GM18909 (cell line): ENCODE results near the gene PIKFYVE.
"Not testable (repeated sequence)": the region's sequence is repeated elsewhere in the genome, so short reads cannot be mapped to it uniquely, and the experiment has no call there.

Source experiments
- ATAC-seq: cut with Tn5 transposase; IDR thresholded peaks from one replicate; pipeline ENCODE4 v1.9.1; 2021; ENCODE audit warnings: mild to moderate bottlenecking; ENCODE audit not compliant: unreplicated experiment, poor library complexity

The PIKFYVE gene

GRCh38 chr2:208254871-208255556 is 11.0 kb upstream of the PIKFYVE start, which contains the start of gene IDH1:
Gene IDH1, minus strand, starts transcription at chr2:208255071. Its CDS starts 3,520 bp downstream, at chr2:208251551.
- ATAC-seq = peak; percentile 78

GRCh38 chr2:208255557-208256106 is 10.4 kb upstream of the PIKFYVE start:
- peak; percentile 24 for ATAC-seq

GRCh38 chr2:208256192-208256782 is 9.8 kb upstream of the PIKFYVE start:
- no peak for ATAC-seq

- ATAC-seq = not testable (repeated sequence)
Measured at GRCh38 chr2:208256849-208257813, 8.9 kb upstream of the PIKFYVE start.

GRCh38 chr2:208265371-208265800 is 669 bp upstream of the PIKFYVE start:
- ATAC-seq = peak; percentile 34

- peak; percentile 8 for ATAC-seq
Measured at GRCh38 chr2:208266553-208266893, 468 bp downstream of the PIKFYVE start.

- ATAC-seq = no peak
Measured at GRCh38 chr2:208266936-208267335, 881 bp downstream of the PIKFYVE start.

- ATAC-seq = not testable (repeated sequence)
Measured at GRCh38 chr2:208267526-208267925, 1.5 kb downstream of the PIKFYVE start.

- no peak for ATAC-seq
Measured at GRCh38 chr2:208268156-208268952, 2.3 kb downstream of the PIKFYVE start.

GRCh38 chr2:208269091-208269490 is 3.0 kb downstream of the PIKFYVE start:
- ATAC-seq = no peak

- no peak for ATAC-seq
Measured at GRCh38 chr2:208274748-208275147, 8.7 kb downstream of the PIKFYVE start.

- no peak for ATAC-seq
Measured at GRCh38 chr2:208278549-208278948, 12.5 kb downstream of the PIKFYVE start.

- ATAC-seq = no peak
Measured at GRCh38 chr2:208279236-208279635, 13.2 kb downstream of the PIKFYVE start.

GRCh38 chr2:208280234-208280633 is 14.2 kb downstream of the PIKFYVE start:
- no peak for ATAC-seq

GRCh38 chr2:208280933-208281332 is 14.9 kb downstream of the PIKFYVE start:
- no peak for ATAC-seq

- ATAC-seq = no peak
Measured at GRCh38 chr2:208285853-208286252, 19.8 kb downstream of the PIKFYVE start.

GRCh38 chr2:208294482-208295024 is 28.5 kb downstream of the PIKFYVE start:
- ATAC-seq = peak; percentile 64

GRCh38 chr2:208295834-208296233 is 29.8 kb downstream of the PIKFYVE start:
- no peak for ATAC-seq

- ATAC-seq = no peak
Measured at GRCh38 chr2:208296610-208297009, 30.6 kb downstream of the PIKFYVE start.
